Urothelium cell line (cell line): ENCODE measurements around the gene FMNL2.

Experiments used
- DNase-seq: peaks from one replicate; pipeline ENCODE4 v3.0.0; 2011; ENCODE audit warnings: low spot score, mixed read lengths
- FAIRE-seq: peaks from 2 replicates; lab custom pipeline; 2011; peaks lifted over from hg19 to GRCh38; lab: Jason Lieb, UNC

FMNL2 gene

GRCh38 chr2:152421521-152422370, 86.8 kb downstream of the FMNL2 start:
- no peak for FAIRE-seq
- peak; percentile 77 for DNase-seq

GRCh38 chr2:152423684-152424083, 88.7 kb downstream of the FMNL2 start:
- FAIRE-seq (no peak), DNase-seq (no peak)

GRCh38 chr2:152425765-152426727, 91.1 kb downstream of the FMNL2 start:
- no peak for FAIRE-seq
- no peak for DNase-seq

- no peak for DNase-seq
- FAIRE-seq = no peak
Observed at GRCh38 chr2:152426801-152427200, 91.8 kb downstream of the FMNL2 start.

GRCh38 chr2:152427902-152428301, 92.9 kb downstream of the FMNL2 start:
- FAIRE-seq (no peak), DNase-seq (no peak)

- no peak for DNase-seq
- no peak for FAIRE-seq
Observed at GRCh38 chr2:152428800-152429582, 94.0 kb downstream of the FMNL2 start.

- FAIRE-seq (no peak), DNase-seq (no peak)
Observed at GRCh38 chr2:152430876-152431275, 95.9 kb downstream of the FMNL2 start.

- DNase-seq (no peak), FAIRE-seq (no peak)
Observed at GRCh38 chr2:152431370-152432098, 96.6 kb downstream of the FMNL2 start.

GRCh38 chr2:152432206-152432653, 97.3 kb downstream of the FMNL2 start:
- no peak for DNase-seq
- no peak for FAIRE-seq

GRCh38 chr2:152432765-152433164, 97.8 kb downstream of the FMNL2 start:
- FAIRE-seq (no peak), DNase-seq (no peak)

GRCh38 chr2:152433289-152433688, 98.3 kb downstream of the FMNL2 start:
- DNase-seq (no peak), FAIRE-seq (no peak)

GRCh38 chr2:152433791-152434190, 98.8 kb downstream of the FMNL2 start:
- DNase-seq (no peak), FAIRE-seq (no peak)

GRCh38 chr2:152434395-152435182, 99.6 kb downstream of the FMNL2 start:
- no peak for FAIRE-seq
- DNase-seq = no peak

GRCh38 chr2:152436148-152436547, 101.2 kb downstream of the FMNL2 start:
- DNase-seq (no peak), FAIRE-seq (no peak)

GRCh38 chr2:152437276-152438108, 102.5 kb downstream of the FMNL2 start:
- FAIRE-seq (no peak), DNase-seq (no peak)

- FAIRE-seq (no peak), DNase-seq (no peak)
Observed at GRCh38 chr2:152440049-152440448, 105.1 kb downstream of the FMNL2 start.

GRCh38 chr2:152440460-152440859, 105.5 kb downstream of the FMNL2 start:
- DNase-seq = no peak
- FAIRE-seq = no peak

- DNase-seq = no peak
- FAIRE-seq = no peak
Observed at GRCh38 chr2:152441961-152442360, 107.0 kb downstream of the FMNL2 start.
